ENCODE data around the gene PCNT.
"Not testable (repeated sequence)": the region's sequence is repeated elsewhere in the genome, so short reads cannot be mapped to it uniquely, and the experiment has no call there.

PCNT gene

DNA sequence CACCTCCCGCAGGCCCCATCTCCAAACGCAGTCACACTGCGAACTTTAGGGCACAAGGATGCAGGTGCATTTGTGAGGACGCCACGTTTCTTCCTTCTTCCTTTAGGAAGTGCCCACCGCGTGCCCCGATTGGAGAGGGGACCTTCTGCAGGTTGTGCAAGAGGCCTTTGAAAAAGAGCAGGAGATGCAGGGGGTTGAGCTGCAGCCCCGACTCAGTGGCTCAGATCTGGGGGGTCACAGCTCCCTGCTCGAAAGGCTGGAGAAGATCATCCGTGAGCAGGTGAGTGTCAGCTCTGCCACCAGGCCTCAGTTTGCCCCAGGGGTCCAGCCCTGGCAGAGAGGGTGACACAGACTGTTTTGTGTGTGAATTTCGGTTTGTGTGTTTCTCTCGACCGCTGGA, 103.6 kb downstream of the PCNT start:
- no peak for DNase-seq (ENCODE audit: low read depth)

DNA sequence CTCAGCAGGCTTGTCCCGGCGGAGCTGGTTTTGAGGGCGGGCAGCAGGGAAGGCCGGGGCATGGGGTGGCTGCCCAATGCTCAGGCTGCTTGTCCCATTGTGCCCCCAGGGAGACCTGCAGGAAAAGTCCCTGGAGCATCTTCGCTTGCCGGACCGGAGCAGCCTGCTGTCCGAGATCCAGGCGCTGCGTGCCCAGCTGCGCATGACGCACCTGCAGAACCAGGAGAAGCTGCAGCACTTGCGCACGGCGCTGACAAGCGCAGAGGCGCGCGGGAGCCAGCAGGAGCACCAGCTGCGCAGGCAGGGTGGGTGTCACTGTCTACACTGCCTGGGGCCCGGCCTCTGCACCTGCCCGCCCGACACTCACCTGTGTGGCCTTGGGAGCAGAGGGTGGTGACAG, 104.3 kb downstream of the PCNT start:
- DNase-seq (ENCODE audit: low read depth) = no peak

DNA sequence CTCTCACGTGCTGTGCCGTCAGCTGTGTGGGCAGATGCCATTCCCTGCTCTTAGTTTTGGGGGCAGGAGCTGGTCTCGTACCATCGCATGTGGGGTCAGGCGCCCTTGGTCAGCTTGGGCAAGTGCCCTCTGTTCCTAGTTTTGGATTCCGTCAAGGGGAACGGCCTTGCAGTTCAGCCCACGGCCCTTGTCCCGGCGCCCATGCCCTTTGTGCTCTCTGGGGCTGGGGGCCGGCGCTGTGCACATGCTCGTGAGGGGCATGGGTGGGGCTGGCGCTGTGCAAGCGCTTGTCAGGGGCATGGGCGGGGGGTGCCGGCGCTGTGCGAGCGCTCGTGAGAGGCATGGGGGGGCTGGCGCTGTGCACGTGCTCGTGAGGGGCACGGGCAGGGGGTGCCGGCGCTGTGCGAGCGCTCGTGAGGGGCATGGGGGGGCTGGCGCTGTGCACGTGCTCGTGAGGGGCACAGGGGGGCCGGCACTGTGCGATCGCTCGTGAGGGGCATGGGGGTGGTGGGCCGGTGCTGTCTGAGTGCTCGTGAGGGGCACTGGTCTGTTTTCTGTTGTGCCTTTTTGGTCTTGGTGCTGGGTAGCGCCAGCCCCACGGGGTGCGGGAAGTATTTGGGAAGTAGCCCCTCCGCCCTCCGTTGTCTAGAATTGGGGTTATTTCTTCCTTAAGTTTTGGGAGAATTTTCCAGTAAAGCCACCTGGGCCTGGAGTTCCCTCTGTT, 105.2 kb downstream of the PCNT start:
- DNase-seq (ENCODE audit: low read depth) = no peak

DNA sequence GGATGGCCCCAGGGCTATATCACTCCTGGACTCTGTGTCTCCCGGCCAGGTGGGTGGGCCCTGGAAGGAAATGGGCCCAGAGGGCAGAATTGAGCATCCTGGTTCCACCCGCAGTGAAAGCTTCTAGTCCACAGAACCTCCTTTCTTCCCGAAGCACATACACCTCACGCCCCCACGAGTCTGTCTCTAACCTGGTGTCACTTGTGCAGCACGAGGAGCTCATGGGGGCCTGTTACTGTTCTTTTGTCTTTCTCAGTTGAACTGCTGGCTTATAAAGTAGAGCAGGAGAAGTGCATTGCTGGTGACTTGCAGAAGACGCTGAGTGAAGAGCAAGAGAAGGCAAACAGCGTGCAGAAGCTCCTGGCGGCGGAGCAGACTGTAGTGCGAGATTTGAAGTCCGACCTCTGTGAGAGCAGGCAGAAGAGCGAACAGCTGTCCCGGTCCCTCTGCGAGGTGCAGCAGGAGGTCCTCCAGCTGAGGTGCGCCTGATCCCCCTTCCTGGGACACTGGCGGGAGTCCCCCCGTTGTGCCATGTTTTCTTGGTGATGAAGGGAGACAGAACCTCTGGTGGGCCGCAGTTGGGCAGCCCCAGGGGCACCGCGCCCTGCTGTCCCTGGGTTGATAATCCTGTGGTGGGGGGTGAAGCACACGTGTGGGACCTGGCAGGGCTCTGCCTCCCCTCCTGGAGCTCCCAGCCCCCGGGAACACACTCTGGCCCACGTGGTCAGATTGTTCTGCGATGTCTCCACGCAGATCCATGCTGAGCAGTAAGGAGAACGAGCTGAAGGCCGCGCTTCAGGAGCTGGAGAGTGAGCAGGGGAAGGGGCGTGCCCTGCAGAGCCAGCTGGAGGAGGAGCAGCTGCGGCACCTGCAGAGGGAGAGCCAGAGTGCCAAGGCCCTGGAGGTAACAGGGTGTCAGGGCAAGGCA, 106.1 kb downstream of the PCNT start:
- DNase-seq (ENCODE audit: low read depth) = no peak

DNA sequence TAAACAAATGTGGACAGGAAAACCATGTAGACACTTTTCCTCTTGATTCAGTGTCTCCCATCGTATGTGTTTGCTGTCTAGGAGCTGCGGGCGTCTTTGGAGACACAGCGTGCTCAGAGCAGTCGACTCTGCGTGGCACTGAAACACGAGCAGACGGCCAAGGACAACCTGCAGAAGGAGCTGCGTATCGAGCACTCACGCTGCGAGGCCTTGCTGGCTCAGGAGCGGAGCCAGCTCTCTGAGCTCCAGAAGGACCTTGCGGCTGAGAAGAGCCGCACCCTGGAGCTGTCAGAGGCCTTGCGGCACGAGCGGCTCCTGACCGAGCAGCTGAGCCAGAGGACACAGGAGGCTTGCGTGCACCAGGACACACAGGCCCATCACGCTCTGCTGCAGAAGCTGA, 107.5 kb downstream of the PCNT start:
- no peak for DNase-seq (ENCODE audit: low read depth)

DNA sequence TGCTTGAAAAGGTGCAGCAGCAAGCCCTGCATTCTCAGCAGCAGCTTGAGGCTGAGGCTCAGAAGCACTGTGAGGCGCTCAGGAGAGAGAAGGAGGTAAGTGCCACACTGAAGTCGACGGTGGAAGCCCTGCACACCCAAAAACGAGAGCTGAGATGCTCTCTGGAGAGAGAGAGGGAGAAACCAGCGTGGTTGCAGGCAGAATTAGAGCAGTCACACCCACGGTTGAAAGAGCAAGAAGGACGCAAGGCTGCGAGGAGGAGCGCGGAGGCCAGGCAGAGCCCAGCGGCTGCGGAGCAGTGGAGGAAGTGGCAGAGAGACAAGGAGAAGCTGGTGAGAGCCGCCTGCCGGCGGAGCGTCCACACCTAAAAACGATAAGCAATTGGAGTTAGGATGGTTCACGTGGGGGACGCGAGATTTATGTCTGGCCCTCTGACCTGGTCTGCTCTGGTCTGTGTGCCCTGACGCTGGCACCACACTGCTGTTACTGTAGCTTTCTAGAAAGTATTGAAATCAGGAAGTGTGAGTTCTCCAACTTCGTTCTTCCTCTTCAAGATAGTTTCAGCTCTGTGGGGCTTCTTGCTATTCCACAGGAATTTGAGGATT, 108.0 kb downstream of the PCNT start:
- no peak for DNase-seq (ENCODE audit: low read depth)

DNA sequence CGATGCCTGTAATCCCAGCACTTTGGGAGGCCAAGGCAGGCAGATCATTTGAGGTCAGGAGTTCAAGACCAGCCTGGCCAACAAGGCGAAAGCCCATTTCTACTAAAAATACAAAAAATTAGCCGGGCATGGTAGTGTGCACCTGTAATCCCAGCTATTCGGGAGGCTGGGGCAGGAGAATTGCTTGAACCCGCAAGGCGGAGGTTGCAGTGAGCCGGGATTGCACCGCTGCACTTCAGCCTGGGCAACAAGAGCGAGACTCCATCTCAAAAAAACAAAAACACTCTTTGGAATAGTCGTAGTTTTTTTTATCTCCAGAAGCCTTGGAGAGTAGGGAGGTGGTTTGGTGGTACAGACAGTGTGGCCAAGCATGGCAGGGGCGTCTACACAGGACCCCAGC, 109.2 kb downstream of the PCNT start:
- DNase-seq (ENCODE audit: low read depth) = not testable (repeated sequence)

DNA sequence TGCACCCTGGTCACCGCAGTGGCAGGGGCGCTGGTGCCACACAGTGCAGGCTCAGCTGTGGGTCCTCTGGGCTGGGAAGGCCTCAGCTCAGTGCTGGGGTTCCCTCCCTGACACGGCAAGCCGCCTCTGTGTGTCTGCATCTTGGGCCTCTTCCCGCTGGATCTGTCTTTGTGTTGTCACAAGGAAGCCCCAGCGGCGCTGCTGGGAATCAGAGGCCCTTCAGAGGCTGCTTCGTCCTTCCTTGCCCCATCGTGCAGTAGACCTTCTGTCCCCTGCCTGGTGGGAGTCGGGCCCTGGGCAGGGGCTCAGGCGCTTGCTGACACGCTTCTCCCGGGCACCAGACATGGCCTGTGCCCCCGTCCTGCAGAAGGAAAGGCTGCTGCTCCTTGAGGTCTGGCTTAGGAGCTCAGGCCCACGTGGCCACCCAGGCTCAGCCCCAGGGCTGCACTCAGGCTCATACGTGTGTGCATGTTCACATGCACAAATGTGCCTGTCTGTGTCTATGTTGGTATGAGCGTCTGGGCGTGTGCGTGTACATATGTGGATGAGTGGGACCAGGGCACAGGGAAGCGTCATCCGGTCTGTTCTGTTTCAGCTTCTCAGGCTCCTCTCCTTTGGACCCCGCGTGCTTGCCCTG, 110.5 kb downstream of the PCNT start:
- no peak for DNase-seq (ENCODE audit: low read depth)

DNA sequence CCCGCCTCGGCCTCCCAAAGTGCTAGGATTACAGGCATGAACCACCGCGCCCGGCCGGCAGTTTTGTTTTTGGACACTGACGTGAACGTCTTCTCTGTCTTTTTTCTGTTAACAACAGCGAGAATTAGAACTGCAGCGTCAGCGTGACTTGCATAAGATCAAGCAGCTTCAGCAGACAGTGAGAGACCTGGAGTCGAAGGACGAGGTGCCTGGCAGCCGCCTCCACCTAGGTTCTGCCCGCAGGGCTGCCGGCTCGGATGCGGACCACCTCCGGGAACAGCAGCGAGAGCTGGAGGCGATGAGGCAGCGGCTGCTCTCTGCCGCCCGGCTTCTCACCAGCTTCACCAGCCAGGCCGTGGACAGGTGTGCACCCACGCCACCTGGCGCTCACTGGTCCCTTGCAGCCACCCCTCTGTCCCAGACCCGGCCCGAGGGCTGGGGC, 111.9 kb downstream of the PCNT start:
- no peak for DNase-seq (ENCODE audit: low read depth)

DNA sequence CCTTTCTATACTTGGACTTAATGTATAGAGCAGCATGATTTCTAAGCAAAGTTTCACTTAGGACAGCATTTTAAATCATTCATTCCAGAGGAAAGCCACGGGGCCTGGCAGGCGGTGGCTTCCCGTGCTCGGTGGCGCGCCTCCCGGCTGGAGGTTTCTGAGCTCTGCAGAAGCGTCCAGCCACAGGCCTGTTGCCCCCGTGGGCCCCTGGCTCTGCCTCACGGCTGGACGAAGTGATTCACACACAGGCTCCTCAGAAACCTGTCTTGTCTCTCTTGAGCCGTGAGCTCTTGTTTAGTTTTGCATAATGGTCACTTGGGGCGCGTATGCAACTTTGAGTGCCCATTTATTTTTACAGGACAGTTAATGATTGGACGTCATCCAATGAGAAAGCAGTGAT, 112.7 kb downstream of the PCNT start:
- no peak for DNase-seq (ENCODE audit: low read depth)

DNA sequence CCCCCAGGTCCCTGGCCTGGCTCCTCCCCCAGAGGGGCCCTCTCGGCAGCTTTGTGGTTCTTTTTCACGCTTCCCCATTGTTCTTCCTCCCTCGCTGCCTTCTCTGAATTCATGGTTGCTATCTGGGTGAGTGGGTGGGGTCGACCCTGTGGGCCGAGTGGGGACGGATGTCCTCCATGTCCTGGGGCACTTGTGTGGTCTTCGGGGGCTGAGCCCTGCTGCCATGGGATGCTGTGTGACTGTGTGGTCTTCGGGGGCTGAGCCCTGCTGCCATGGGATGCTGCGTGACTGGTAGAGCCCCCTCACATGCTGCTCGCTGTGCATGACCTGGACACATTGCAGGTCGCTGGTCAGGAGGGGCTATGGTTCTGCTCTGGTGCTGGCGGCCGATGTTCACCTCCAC, 113.1 kb downstream of the PCNT start:
- DNase-seq (ENCODE audit: low read depth) = no peak

DNA sequence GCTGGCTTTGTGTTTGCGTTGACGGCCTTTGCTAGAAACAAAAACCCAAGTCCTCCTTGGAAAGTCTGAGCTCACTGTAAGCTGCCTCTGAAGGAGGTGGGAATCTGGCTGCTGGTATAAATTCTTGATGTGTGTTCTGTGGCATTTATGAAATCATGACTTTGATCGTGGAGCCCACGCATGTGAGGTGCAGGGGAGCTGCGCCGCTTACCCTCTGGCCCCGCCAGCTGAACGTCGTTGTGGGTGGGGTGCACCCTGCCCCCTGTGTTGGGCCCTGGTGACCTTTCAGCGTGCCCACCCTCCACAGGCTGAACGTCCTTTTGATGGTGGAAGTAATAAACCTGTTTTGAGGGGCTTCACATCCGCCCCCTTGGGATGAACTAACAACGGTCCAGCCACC, 113.6 kb downstream of the PCNT start:
- DNase-seq (ENCODE audit: low read depth) = no peak

DNA sequence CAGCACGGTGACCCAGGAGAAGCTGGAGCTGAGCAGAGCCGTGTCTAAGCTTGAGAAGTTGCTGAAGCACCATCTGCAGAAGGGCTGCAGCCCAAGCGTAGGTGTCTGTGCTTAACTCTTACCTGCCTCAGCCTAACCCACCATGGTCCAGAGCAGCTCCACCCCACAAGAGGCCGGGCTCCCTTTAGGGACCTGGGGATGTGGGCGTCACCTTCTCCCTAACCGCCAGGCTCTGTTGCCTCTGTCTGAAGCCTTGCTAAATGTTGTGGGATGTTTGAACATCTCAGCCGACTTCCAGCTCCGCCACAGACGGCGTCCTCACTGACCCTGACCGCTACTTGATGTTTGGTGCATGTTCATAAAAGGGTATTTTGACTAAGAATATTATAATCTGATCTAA, 114.3 kb downstream of the PCNT start:
- no peak for DNase-seq (ENCODE audit: low read depth)

DNA sequence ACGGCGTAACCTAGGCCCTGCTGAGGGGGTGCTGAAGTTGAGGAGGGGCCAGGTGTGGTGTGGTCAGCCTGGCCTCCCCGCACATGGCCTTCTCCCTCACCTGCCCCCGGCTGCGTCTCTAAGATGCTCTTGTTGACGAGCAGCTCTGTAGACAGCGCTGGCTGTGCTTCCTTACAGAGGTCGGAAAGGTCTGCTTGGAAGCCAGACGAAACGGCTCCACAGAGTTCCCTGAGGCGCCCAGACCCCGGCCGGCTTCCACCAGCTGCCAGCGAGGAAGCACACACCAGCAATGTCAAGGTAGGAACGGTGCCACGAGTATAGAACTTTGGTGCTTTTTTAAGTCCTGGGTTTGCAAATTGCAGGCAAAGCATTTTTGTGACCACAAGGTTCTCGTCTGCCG, 116.0 kb downstream of the PCNT start:
- DNase-seq (ENCODE audit: low read depth) = no peak

DNA sequence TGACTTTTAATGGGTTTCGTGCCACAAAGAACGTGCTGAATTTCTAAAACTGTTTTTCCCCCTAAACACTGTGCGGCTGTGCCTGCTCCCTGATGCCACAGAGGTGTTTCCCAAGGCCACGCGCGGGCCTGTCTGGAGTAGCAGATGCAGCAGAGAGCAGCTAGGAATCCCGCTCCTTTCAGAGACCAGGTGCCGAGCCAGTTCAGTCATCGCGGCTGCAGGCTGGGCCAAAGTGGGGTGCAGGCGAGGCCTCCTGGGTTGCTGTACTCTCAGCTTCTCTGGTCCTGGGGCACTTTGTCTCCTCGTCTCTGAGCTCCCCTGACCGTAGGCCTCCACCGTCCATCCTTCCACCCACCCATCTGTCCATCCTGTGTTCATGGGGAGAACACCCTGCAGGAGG, 117.4 kb downstream of the PCNT start:
- no peak for DNase-seq (ENCODE audit: low read depth)

DNA sequence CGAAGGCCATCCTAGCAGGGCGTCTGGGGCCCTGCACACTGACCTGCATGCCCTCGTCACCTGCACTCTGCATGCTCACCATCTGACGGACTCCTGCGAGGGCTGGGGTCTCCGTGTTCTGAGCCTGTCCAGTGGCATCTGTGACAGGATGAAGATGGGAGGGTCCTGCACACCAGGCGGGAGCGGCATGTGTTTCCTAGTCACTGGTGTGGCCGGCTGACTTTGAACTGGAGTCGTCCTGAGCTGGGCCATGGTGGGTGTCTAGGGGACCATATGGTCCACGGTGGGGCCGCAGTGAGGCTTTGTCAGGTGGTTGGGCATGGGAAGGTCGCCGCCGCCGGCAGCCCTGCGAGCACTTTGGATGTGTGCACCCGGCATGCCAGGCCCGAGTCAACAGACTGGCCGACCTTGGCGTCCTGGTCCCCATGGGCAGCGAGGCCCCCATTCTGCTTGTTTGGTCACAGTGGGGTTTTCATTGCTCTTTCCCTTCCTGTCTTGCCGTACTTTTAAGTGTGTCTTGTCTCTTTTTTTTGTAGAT, 118.1 kb downstream of the PCNT start:
- DNase-seq (ENCODE audit: low read depth) = no peak

DNA sequence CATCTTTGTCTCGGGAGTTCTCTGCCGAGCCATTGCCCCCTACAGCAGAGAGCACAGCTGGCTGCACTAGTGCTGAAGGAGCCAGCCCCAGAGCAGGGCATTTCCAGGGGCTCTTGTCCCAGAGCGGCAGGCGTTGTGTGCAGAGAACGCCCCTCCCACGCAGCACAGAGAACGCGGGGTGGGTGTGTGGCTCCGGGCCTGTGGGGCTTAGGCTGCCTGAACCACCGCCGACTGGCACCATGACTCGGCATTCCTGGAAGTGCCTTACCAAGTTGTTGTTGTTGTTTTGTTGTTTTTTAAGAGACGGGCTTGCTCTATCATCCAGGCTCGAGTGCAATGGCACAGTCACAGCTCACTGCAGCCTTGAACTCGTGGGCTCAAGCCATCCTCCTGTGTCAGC, 119.0 kb downstream of the PCNT start:
- DNase-seq (ENCODE audit: low read depth) = no peak

DNA sequence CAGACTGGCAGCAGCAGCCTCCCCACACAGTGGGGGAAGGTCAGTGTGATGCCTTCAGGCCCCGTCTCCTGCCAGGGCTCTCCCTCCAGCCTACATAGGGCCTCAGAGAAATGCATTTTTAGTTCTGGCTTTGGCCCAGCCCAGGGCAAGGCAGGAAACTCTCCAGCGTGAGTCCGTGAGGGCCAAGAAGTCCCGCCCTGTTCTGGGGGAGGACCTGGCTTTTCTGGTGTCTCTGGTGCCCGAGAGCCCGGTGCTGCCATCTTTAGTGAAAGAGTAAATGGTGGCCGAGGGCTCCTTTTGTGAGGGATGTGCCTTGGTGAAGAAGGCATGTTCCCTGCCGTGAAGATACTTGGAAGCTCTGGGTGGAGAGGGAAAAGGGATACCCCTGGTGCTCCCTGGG, 120.0 kb downstream of the PCNT start:
- DNase-seq (ENCODE audit: low read depth) = no peak

DNA sequence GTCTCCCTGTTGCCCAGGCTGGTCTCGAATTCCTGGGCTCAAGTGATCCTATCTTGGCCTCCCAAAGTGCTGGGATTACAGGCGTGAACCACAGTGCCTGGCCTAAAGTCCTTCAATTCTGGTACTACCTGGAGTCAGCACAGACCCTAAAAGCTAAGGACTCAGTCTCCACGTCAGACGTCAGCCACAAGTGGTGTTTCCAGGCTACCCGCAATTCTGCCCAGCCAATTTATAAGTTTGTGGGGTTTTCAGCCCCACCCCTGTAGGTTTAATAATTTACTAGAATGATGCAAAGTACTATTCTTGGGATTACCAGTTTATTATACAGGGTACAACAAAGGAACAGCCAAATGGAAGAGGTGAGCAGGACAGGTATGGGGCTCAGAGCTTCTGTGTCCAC, 124.2 kb downstream of the PCNT start:
- no peak for DNase-seq (ENCODE audit: low read depth)

DNA sequence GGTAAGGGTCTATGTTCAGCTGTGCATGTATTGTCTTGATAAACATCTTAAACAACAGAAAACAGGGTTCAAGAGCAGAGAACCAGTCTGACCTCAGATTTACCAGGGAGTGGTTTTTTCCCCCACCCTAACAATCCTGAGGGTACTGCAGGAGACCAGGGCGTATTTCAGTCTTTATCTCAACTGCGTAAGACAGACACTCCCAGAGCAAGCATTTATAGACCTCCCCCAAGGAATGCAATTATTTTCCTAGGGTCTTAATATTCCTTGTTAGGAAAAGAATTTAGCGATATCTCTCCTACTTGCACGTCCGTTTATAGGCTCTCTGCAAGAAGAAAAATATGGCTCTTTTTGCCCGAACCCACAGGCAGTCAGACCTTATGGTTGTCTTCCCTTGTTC, 124.9 kb downstream of the PCNT start:
- not testable (repeated sequence) for DNase-seq (ENCODE audit: low read depth)

DNA sequence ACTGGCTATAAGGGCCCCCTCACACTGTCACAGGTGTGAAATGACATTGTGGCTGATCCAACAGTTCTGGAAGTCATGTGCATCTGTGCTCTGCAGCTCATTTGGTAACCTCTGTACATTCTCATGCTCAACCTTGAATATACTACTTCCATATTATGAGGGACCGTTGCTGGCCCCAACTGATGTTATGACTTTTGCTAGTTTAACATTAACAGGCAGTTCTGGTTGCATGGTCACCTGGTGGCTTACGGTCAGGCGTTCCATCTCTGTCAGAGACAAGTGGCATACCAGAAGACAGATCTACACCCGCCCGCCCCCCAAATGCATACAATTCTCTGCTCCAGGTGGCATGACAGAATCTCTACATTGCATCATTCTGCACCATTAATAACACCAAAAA, 128.8 kb downstream of the PCNT start:
- no peak for DNase-seq (ENCODE audit: low read depth)

DNA sequence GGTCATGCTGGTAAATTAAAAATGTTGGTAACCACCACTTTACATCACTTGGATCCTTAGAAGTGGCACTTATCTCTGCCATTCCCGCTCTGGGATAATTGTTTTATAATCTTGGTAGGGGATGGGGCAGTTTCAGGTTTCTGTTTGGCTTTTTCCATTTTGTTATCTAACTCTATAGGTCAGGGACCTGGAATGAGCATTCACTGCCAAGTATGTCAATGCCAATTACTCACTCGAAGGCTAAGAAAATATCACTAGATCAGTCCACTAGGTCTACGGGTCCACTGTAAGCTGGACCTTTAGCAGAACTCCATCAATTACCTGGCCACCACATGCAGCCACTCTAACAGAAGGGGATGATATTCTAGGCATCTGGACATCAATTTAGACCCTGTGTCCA, 130.2 kb downstream of the PCNT start:
- no peak for DNase-seq (ENCODE audit: low read depth)

Data from activated T-cell treated with anti-CD3 and anti-CD28 coated beads for 48 hours (primary cell).